NCI-H1436 (cell line): ENCODE results near the gene FASTK.

Experiments used
- DNase-seq: peaks from one replicate; lab custom pipeline; 2025; lab: John Stamatoyannopoulos, UW

Gene FASTK

GRCh38 chr7:151065516-151065915, 15.1 kb downstream of the FASTK start:
- no peak for DNase-seq

GRCh38 chr7:151064993-151065392, 15.6 kb downstream of the FASTK start:
- DNase-seq, result no peak

- no peak for DNase-seq
These were observed 16.2 kb downstream of the FASTK start for GRCh38 chr7:151064454-151064853.

- no peak for DNase-seq
These were observed 17.4 kb downstream of the FASTK start for GRCh38 chr7:151063212-151063561.

GRCh38 chr7:151062399-151063211, 18.0 kb downstream of the FASTK start:
- DNase-seq, result no peak

- DNase-seq, result no peak
These were observed 18.6 kb downstream of the FASTK start for GRCh38 chr7:151062111-151062398.

GRCh38 chr7:151061213-151062110, 19.1 kb downstream of the FASTK start:
- DNase-seq, result no peak

GRCh38 chr7:151060416-151061212, 20.0 kb downstream of the FASTK start:
- DNase-seq, result no peak

- DNase-seq, result no peak
These were observed 20.5 kb downstream of the FASTK start for GRCh38 chr7:151060113-151060415.

- peak; percentile 56 for DNase-seq
These were observed 21.1 kb downstream of the FASTK start, which contains the start of gene SLC4A2 for GRCh38 chr7:151059367-151060112. SLC4A2 (plus strand) TSS chr7:151059589; CDS start chr7:151061988, 2,399 bp downstream.

- DNase-seq, result no peak
These were observed 21.7 kb downstream of the FASTK start for GRCh38 chr7:151058781-151059366.

GRCh38 chr7:151057989-151058780, 22.4 kb downstream of the FASTK start:
- peak; percentile 98 for DNase-seq

GRCh38 chr7:151057506-151057988, 23.1 kb downstream of the FASTK start, which contains the start of gene CDK5:
CDK5 (minus strand) TSS chr7:151057897; CDS start chr7:151057848, 49 bp downstream.
- no peak for DNase-seq

GRCh38 chr7:151056666-151057505, 23.7 kb downstream of the FASTK start:
- DNase-seq, result no peak

GRCh38 chr7:151056283-151056665, 24.3 kb downstream of the FASTK start:
- DNase-seq, result no peak

- no peak for DNase-seq
These were observed 26.9 kb downstream of the FASTK start for GRCh38 chr7:151053751-151054150.

GRCh38 chr7:151053096-151053495, 27.5 kb downstream of the FASTK start:
- no peak for DNase-seq

- no peak for DNase-seq
These were observed 29.5 kb downstream of the FASTK start for GRCh38 chr7:151051108-151051507.

- no peak for DNase-seq
These were observed 31.6 kb downstream of the FASTK start for GRCh38 chr7:151048911-151049463.
